ENCODE data around the gene CLDN20. TPM values are rescaled to one million over a fixed set of nuclear protein-coding genes. Genes with fewer than 3 reads are reported as not detected.

Gene CLDN20
- total RNA-seq, 1 donor from 2014 or later: not detected

DNA sequence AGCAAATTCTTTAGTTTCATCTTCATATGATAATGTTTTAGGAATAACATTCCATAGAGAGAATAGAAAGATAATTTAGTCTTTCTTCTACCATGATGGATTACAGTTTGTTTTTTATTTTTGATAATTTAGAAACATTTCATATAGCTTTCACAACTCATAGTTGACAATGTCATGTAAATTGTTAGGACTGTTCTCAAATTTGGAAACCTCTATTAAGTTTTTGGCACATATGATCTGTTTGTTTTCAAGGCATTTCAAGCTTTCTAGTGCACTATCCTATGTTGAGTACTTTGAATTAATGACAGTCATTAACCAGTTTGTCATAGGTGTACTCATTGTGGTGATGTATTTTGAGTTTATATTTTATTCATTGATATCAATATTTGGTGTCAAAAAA, 61.2 kb downstream of the CLDN20 start:
- no peak for DNase-seq
- intact Hi-C loops (cut with DNase I): no loop called here
- ATAC-seq (ENCODE audit: poor library complexity): no peak

DNA sequence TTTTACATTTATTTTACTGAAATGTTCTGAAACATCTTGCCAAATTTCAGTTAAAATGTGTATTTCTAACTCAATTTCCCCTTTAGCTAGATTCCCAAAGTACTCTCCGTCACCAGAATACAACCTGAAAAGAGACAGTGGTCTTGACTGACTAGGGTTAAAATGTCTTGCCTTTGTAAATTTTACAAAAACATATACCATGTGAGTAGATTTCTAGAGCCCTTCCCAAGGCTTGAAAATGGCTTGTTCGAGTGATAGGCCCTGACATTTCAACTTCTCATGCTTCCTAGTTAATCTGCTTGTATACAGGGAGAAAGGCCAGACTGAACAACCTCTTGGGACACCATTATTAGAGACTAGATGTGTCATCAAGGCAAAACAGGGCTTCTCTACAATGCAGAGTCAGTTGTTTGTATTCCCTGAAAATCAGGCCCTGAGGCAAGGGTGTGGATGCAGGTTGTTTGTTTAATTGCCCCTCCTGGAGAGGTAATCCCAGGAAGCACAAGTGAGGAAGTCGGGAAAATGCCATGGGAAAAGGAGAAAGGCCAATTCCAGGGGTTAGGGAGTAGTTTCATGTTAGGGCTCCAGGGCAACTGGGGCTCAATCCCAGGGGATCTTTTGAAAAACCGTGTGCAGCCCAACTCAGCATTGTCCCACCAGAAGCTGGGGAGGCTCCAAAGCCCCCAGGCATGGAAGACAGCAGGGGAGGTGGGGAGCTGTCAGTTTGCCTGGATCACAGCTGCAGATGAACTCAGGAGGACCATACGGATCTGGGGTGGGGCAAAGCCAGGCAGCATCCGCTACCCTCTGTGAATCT, 62.1 kb downstream of the CLDN20 start:
- ATAC-seq (ENCODE audit: poor library complexity) (no peak), DNase-seq (no peak)
- intact Hi-C loops (cut with DNase I): no loop called here

Other genes starting within 250 kb of the CLDN20 start
- gene TFB1M, start 50.5 kb downstream of the CLDN20 start, total RNA-seq: 19.5 TPM
- gene NOX3, start 191.8 kb downstream of the CLDN20 start, total RNA-seq: not detected